Stimulated activated CD8-positive, alpha-beta memory T cell treated with anti-CD3 and anti-CD28 coated beads, Interleukin-15, amount 100 ng/mL, for 1 hour (primary cell): ENCODE measurements around the gene FHAD1.
"Not testable (repeated sequence)": the region's sequence is repeated elsewhere in the genome, so short reads cannot be mapped to it uniquely, and the experiment has no call there.

Experiments used
- DNase-seq: peaks from one replicate; pipeline ENCODE4 v3.0.0-alpha.2; 2020; ENCODE audit warnings: low read depth

Gene FHAD1

DNA sequence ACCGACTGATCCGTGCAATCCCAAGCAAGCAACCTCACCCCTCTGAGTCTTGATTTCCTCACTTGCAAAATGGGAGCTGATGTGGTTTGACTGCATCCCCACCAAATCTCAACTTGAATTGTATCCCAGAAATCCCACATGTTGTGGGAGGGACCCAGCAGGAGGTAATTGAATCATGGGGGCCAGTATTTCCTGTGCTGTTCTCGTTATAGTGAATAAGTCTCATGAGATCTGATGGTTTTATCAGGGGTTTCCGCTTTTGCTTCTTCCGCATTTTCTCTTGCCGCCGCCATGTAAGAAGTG is 58.4 kb downstream of the FHAD1 start:
- DNase-seq, result no peak

DNA sequence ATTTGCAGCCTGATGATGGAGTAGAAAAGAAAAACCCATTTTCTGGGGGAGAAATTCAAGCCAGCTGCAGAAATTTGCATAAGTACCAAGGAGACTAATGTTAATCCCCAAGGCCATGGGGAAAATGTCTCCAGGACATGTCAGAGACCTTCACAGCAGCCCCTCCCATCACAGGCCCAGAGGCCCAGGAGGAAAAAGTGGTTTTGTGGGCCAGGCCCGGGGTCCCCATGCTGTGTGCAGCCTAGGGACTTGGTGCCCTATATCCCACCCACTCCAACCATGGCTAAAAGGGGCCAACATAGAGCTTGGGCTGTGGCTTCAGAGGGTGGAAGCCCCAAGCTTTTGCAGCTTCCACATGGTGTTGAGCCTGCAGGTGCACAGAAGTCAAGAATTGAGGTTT is 59.3 kb downstream of the FHAD1 start:
- not testable (repeated sequence) for DNase-seq

DNA sequence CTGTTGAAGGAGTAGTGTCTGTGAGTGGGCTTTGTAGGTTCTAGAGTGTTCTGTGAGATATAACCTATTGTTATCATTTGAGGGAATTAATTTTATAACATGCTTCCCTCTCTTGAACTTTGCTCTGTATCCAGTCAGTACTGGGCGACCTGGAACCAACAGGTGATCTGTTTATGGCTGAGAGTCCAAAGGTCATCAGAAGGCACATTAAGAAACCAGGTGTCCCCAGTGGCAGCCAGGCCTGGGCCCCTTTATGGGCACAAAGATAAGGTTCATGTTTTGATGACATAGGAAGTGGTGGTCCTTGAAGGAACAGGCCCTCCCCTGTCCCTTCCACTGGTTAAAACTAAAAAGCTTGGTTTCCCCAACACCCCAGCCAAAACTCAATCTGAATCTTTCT is 61.1 kb downstream of the FHAD1 start:
- DNase-seq, result no peak

DNA sequence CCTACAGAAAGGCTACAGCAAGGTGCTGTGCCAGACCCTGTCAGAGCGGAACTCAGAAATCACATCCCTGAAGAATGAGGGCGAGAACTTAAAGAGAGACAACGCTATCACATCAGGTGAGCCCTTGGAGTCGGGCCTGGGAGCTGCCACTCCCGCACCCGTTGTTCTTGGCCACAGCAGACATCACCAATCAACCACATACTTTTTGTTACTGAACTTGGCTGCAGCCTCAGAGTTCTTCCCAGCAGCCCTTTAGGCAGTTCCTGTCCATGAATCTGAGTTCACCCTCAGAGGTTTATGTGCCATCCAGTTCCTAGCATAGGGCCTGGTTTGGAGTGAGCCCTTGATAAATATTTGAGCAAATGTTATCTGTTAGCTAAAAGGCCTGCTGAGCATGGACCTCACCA is 61.6 kb downstream of the FHAD1 start:
- no peak for DNase-seq

DNA sequence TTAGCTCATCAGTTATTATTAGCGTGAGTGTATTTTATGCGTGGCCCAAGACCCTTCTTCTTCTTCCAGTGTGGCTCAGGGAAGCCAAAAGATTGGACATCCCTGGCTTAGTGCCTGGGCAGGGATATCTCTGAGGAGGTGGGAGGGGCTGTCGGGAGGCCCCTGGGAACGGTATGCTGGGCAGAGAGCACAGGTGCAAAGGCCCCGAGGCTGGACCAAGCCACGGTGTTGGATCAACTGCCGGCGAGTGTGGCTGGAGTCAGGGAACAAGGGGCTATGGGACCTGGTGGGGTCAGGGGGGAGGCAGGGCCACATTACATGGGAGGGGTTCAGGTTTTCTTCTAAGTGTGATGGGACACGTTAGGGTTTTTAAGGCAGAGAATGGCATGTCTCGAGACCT is 62.7 kb downstream of the FHAD1 start:
- DNase-seq, result no peak

DNA sequence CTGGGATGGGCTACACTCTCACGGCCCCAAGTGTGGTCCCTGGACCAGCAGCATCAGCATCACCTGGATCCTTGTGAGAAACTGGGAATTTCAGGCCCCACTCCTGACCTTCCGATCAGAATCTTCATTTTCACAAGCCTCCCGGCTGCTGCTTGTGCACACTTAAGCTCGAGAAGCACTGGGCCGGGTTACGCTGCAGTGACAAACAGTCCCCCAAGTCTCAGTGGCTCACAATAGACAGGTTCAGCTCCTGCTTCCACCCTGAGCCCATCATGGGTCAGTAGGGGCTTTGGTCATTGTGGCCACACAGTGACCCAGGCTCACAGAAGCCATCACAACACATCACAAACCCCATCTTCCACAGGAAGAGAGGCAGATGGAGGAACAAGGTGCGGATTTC is 63.5 kb downstream of the FHAD1 start:
- DNase-seq, result no peak

DNA sequence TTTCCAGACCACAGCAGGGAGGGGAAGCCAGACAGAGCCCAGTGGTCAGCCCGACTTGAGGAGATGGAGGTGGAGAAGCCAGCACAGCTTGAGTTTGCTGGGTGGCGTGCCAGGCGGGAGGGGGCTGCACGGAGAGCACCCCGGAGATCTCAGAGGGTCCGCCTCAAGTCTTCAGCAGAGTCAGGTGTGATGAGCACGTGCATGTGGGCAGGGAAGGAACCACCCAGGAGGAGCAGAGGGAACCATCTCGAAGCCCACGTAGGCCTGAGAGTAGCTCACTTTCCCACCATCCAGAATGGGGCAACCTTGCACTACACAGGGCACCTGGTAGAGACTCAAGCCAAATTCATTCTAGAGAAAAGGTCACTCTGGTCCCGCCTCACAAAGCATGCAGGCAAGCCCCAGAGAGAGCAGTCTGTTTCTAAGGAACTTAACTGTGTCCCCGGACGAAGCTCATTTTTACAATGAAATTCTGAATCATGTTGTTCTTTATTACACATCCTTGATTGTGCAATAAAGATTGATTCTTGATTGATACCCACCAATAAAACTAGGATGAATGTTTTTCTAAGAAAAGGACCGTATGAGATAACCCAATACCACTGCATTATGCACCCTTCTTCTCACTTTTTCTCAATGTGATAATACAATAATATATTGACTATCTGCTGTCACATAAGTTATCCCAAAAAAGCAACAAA is 64.2 kb downstream of the FHAD1 start:
- DNase-seq, result no peak

DNA sequence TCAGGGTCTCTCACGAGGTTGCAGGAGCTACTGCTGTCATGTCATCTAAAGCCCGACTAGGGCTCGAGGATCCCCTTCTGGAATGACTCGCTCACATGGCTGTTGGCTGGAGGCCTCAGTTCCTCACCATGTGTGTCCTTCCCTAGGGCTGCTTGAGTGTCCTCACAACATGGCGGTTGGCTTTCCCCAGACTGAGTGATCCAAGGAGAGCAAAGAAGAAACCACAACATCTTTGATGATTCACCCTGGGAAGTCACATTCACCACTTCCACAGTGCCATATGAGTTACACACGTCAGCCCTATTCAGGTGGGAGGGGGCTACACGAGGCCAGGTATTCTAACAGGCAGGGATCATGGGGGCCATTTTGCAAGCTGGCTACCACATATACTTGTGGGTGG is 64.9 kb downstream of the FHAD1 start:
- no peak for DNase-seq

DNA sequence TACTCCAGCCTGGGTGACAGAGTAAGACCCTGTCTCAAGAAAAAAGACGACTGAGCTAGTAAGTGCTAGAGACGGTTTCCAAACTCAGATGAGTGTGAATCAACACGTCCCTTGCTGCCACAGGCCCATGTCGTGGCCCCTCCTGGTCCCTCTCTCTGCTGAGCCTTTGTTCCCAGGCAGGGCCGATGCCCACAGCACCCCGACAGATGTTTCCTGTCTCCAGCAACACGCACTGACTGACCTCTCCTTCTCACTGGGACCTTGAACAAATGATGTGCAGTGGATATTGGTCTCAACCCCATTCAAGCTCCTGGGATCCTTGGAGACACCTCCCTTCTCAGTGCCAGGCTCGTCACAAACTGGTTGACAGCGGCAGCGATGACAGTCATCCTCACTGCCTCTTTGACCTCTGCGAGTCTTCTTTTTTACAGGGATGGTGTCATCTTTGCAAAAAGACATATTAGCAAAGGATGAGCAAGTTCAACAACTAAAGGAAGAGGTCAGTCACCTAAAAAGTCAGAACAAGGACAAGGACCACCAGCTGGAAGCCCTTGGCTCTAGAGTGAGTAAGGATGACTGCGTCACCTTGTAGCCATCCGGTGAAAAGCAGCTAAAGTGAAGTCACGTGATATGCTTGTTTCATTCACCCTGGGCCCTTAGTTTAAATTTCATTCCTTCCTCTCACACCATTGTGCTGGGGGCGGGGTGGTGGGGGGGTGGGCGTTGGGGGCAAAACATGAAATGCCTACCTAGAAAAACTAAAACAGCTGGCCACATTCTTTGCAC is 65.8 kb downstream of the FHAD1 start:
- DNase-seq, result no peak

DNA sequence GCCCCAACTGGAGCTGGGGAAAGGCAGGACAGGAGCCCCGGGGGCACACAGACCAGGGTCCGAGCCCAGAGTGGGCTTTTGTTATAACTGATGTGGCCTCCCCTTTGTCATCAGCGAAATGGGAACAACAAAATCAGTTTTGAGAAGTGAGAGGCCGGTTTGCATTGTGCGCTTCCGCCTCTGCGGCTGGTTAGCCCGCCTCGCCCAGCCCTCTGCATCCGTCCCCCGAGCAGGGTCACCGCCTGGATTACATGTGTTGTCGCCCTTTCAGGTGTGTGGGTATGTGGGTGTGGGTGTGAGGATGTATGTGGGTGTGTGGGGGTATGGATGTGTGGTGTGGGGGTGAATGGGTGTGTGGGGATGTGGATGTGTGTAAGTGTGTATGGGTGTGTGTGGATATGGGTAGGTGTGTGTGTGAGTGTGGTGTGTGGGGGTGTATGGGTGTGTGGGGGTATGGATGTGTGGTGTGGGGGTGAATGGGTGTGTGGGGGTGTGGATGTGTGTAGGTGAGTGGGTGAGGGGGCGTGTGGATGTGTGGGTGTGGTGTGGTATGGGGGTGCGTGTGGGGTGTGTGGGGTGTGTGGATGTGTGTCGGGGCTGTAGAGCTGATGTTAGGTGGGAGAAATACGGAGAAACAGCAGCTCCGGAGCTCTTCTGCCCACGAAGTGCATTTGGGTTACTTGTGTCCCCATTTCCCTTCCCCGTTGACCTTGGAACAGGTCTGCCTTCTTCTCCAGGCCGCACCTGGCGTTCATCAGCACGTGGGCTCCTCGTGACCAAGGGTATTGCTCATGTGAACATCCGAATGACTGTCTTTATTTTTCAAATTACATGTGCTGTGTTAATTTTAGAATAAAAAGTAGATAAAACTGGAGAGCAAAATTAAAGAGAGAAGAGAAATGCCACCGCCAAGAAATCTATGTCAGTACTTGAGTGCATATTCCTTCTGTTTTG is 67.6 kb downstream of the FHAD1 start:
- DNase-seq, result no peak

DNA sequence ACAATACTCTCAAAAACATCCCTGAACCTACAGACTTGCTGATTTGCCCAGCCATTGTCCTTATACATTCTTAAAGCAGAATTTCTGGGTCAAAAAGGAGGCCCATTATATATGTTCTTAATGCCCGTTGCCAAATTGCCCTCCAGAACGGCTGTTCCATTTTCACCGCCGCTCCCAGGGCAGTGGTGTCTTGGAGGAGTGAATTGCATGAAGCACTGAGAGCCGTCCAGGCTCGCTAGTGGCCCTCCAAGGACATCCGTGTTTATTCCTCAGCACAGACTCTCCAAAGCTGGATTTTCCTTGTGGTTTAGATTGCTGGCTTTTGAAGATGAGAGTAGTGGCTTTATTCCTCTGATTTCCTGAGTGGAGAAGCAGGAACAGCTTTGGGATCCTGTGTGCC is 68.8 kb downstream of the FHAD1 start:
- no peak for DNase-seq

DNA sequence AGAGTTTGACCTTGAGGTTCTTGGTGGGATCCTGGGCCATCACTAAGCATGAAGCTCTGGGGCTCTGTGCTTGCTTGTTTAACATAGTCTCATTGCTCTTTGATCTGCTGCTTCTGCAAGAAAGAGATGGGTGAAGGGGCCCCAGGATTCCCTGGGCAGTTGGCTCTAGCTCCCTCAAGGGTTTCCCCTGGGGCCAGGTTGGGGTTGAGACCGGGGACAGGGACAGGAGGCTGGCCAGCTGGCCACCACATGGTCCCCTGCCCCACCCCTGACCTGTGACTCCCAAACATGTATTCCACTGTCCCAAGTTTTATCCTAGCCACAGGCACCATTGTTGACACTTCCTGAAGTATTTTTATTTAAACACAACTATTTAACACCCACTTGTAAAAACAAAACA is 69.5 kb downstream of the FHAD1 start:
- no peak for DNase-seq

DNA sequence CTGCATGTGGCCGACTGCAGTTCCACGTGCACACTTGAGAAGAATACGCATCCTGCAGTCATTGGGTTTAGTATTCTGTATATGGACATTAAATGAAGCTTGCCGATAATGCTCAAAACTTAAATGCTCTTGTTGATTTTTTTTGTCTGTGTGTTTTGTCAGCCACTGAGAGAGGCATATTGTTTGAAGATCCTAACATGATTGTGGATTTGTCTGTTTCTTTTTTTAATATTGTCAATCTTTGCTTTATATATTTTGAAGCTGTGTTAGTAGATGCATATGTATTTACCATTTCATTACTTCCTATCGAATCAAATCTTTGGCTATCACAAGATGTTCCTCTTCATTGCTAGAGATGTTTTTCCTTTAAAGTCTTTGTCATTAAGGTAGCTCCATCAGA is 73.2 kb downstream of the FHAD1 start:
- no peak for DNase-seq

DNA sequence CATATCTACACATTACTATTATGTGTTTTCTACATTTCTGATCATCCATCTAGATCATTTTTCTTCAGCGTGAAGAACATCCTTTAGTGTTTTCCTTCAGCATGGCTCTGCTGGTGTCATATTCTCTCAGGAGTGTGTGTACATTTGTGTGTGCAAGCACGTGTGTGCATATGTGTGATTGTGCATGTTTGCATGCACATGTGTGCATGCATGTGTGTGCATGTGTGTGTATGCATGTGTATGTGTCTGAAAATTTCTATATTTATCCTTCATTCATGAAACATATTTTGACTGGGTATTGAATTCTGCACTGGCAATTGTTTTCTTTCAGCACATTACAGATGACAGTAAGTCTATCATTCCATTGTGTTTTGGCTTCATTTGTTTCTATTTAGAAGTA is 74.6 kb downstream of the FHAD1 start:
- no peak for DNase-seq

DNA sequence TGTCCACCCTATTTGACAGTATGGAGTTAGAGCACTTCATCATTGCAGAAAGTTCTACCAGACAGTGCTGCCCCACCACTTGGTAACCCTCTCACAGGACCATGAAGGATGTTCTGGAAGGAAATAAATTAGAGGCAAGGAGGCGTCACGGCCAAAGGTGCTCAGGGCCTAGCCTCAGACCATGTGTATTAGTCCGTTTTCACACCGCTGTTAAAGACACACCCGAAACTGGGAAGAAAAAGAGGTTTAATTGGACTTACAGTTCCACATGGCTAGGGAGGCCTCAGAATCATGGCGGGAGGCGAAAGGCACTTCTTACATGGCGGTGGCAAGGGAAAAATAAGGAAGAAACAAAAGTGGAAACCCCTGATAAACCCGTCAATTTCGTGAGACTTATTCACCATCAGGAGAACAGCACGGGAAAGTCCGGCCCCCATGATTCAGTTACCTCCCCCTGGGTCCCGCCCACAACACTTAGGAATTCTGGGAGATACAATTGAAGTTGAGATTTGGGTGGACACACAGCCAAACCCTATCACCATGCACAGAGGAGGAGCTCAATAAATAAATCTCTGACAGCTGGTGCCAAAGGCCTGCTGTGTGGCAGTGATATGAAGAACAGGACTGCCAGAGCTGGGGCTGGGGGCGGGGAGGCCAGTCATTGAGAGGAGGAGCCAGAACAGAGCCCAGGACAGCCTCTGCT is 75.8 kb downstream of the FHAD1 start:
- DNase-seq, result no peak

DNA sequence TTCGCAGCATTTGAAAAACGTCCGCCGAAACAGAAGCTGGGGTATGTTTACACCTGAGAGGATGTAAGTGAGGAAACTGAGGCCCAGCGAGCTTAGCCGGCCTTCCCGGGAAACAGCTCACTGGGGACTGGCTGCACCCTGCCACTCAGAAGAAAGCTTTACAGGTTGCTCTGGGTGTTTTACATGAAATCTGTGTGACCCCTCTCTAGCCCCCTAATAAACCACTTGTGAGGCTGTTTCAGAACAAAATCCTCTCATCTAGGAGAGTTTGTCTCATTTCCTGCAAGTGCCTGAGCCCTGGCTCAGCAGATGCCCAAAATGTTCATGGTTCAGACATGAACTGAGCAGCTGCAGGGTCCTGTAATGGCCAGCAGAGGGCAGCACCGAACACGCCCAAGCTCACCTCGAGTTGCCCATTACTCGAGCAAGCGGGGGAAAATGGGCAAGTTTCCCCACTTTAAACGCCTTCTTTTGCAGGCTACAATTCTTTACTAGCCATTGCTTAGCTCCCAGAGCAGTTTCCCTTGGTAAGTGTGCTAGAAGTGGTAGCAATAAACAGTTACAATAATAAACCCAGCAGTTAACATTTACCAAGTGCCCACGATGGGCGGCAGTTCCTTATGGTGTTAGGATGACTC is 76.4 kb downstream of the FHAD1 start:
- DNase-seq, result peak; percentile 52

DNA sequence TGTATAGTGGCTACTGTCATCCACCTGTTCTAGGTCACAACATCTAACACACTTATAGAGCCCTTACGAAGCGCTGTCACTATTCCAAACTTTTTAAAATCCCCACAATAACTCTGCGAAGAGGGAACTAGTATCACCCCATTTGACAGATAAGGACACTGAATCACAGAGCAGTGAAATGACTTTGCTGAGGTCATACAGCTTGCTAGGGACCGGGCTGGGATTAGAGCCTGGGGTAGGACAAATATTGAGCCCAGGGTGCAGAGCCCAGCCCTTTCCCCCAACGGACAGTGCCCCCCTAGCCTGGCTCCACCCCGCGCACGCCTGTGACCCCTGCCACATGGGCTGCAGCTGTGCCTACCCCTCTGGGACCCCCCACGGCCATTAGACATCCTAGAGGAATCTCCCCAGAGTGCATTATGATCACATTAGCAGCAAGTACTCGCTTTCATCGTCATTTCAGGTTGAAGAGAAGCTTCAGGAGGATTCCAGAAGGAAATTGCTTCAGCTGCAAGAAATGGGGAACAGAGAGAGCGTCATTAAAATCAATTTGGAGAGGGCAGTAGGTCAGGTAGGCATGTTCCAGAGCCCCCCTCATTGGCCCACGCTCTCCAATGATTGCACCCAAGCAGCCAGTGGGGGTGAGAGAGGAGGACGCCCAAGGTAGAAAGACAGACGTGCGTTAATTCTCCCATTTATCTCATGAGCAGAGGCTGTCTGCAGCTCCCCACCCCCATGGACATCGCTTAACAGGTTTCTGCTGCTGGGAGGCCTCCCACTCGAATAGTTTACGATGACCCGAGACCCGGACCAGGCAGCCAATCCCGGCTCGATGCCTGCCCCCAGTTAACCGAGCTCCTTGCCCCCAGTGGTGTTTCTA is 77.2 kb downstream of the FHAD1 start:
- no peak for DNase-seq

DNA sequence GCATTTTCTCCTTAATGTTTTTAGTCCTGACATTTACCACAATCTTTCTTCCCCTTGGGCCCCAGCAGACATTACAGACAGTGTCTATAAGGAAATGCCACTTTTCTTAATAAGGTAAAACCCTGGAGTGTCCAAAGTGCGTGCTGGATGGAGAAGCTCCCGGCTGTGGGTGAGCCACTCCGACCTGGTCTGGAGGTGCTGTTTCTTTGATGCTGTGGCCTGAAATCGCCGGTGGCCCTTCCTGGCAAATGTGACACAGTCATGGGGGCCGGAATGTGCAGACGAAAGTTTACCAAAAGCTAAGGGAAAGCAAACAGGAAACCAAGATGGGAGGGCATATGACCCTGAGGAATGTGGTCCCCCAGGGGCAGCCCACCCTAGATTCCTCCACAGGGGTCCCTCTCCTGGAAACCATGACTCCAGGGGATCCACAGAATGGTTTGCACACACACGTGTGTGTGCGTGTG is 77.9 kb downstream of the FHAD1 start:
- DNase-seq, result no peak

DNA sequence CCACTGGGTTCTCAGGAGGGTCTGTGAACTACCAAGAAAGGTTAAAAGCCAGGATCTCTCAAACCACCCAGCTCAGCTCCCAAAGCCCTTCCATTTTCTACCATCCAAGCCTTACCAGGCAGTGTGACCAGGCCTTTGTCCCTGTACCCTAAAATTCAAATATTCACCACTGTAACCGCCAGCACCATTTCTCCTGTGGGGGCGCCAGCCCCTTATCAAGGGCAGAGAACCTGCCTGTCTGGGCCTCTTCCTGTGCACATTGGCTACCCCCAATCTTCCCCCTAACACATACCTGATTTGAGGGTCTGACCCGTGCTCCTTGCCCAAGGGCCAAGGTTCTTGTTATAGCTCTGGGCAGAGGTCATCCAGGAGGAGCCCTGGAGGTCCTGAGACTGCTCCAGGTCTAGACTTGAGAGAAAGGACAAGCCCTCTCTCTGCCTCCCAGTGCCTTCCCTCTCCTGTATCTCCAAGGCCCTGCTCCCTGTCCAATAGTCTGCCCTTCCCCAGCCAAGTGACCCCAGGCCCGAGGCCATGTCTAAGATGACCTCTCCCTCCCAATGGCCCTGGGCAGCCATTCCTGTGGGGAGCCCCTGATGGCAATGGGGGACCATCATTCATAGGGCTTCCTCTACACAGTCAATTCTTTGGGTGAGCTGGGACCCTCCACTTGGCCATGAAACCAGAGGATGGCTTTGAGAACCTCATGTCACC is 78.5 kb downstream of the FHAD1 start:
- no peak for DNase-seq
